HepG2 (cell line): ENCODE data around the gene CCT5. TPM values are rescaled to one million over a fixed set of nuclear protein-coding genes. Genes with fewer than 3 reads are reported as not detected.

Experiments
- ARID2 ChIP-seq: sonication (generic); formaldehyde crosslinking; IDR thresholded peaks from 2 replicates; pipeline ENCODE4 v1.8.1; 2022; ENCODE audit warnings: mild to moderate bottlenecking, missing genetic modification reagents, borderline replicate concordance
- ASH2L ChIP-seq: fragments of 300-600, 200-600 bp; sonication (generic); IDR thresholded peaks from 2 replicates; pipeline ENCODE4 v1.7.0; 2017; ENCODE audit warnings: low read depth, mild to moderate bottlenecking, moderate library complexity, mixed read lengths, low read length; ENCODE audit not compliant: insufficient read length
- ATF3 ChIP-seq: sonication (generic); formaldehyde crosslinking; IDR thresholded peaks from 2 replicates; pipeline ENCODE4 v1.4.0; 2020; ENCODE audit warnings: missing genetic modification reagents
- ATRX ChIP-seq: sonication (generic); formaldehyde crosslinking; IDR thresholded peaks from 2 replicates; pipeline ENCODE4 v1.4.0; 2020; ENCODE audit warnings: missing genetic modification reagents, borderline replicate concordance
- BRCA1 ChIP-seq: sonication (generic); formaldehyde crosslinking; IDR thresholded peaks from 2 replicates; pipeline ENCODE4 v1.4.0; 2020; ENCODE audit warnings: missing genetic modification reagents
- CHD2 ChIP-seq: IDR thresholded peaks from 2 replicates; pipeline ENCODE4 v1.6.1; 2011; ENCODE audit warnings: low read depth, low read length, improper control_type of control experiment
- MATR3 ChIP-seq: sonication (generic); formaldehyde crosslinking; IDR thresholded peaks from 2 replicates; pipeline ENCODE4 v1.4.0; 2020; ENCODE audit warnings: missing genetic modification reagents
- MIXL1 ChIP-seq: IDR thresholded peaks from 2 replicates; pipeline ENCODE4 v1.6.1; 2016
- NCOA2 ChIP-seq: sonication (generic); formaldehyde crosslinking; IDR thresholded peaks from 2 replicates; pipeline ENCODE4 v1.8.0; 2022; ENCODE audit warnings: inconsistent platforms
- NFATC3 ChIP-seq: sonication (generic); formaldehyde crosslinking; IDR thresholded peaks from 2 replicates; pipeline ENCODE4 v1.5.1; 2020; ENCODE audit warnings: mild to moderate bottlenecking, missing genetic modification reagents
- SIN3B ChIP-seq: fragments of 150-350 bp; IDR thresholded peaks from 2 replicates; pipeline ENCODE4 v1.6.1; 2014; ENCODE audit warnings: low read length
- SOX6 ChIP-seq, 2 experiments: fragments of 450-650 bp in 1 of 2; sonication (generic) in 1 of 2; formaldehyde crosslinking in 1 of 2; IDR thresholded peaks; 2 replicates each; pipeline versions ENCODE4 v1.4.0 to v1.6.1; 2017 to 2020; ENCODE audit warnings: antibody characterized with exemption in 1 of 2, mild to moderate bottlenecking in 1 of 2, missing genetic modification reagents in 1 of 2
- ZBTB26 ChIP-seq: IDR thresholded peaks from 2 replicates; pipeline ENCODE4 v1.6.1; 2016; ENCODE audit warnings: missing compliant biosample characterization, missing genetic modification reagents, borderline replicate concordance
- ZBTB3 ChIP-seq: sonication (generic); formaldehyde crosslinking; IDR thresholded peaks from 2 replicates; pipeline ENCODE4 v1.4.0; 2020; ENCODE audit warnings: low read depth, mild to moderate bottlenecking, moderate library complexity, missing genetic modification reagents, borderline replicate concordance
- ZBTB49 ChIP-seq: sonication (generic); formaldehyde crosslinking; IDR thresholded peaks from 2 replicates; pipeline ENCODE4 v1.4.0; 2020; ENCODE audit warnings: missing genetic modification reagents, borderline replicate concordance
- ZC3H13 ChIP-seq: sonication (generic); formaldehyde crosslinking; IDR thresholded peaks from 2 replicates; pipeline ENCODE4 v1.8.1; 2023; ENCODE audit warnings: mild to moderate bottlenecking, missing genetic modification reagents, moderate library complexity
- ZFP82 ChIP-seq: sonication (generic); formaldehyde crosslinking; IDR thresholded peaks from 2 replicates; pipeline ENCODE4 v1.5.1; 2020; ENCODE audit warnings: mild to moderate bottlenecking, missing genetic modification reagents, borderline replicate concordance
- ZNF205 ChIP-seq: IDR thresholded peaks from 2 replicates; pipeline ENCODE4 v1.6.1; 2018; ENCODE audit warnings: missing biosample characterization, missing genetic modification reagents
- ZNF549 ChIP-seq: sonication (generic); formaldehyde crosslinking; IDR thresholded peaks from 2 replicates; pipeline ENCODE4 v1.5.0; 2020; ENCODE audit warnings: missing genetic modification reagents
- ZNF7 ChIP-seq: IDR thresholded peaks from 2 replicates; pipeline ENCODE4 v1.6.1; 2016; ENCODE audit warnings: missing biosample characterization, missing genetic modification reagents
- polyA plus RNA-seq, 8 experiments: library from polyadenylated mRNA; depleted of rRNA in 3 of 8; stranded (reverse) in 7 of 8; unstranded in 1 of 8; fragments of >200 nt; fragmentation: Illumina TruSeq in 4 of 8; extraction: Trizol in 4 of 8; gene quantifications; 2 replicates each; pipeline versions ENCODE4 v1.2.1 to v1.2.3, GENCODE V29; 2011 to 2016; ENCODE audit warnings: low read depth in 4 of 8, missing spikeins in 1 of 8, mixed read lengths in 1 of 8; ENCODE audit not compliant: insufficient read depth in 1 of 8
- total RNA-seq, 5 experiments: library from RNA; depleted of rRNA; stranded (reverse); fragments of >200 nt; fragmentation: Illumina TruSeq; extraction: Trizol; gene quantifications; 2 replicates each; pipeline ENCODE4 v1.2.3, GENCODE V29; 2016; ENCODE audit warnings: low read depth in 1 of 5

CCT5 gene
- total and polyA plus RNA-seq, 2 of the 13 experiments (the other 11 are each of a cell fraction or from before 2014, with no cell fraction given): 319 to 708 TPM

GRCh38 chr5:10307206-10308148, 57.4 kb downstream of the CCT5 start, which contains the start of gene CMBL (continued):
- TF ChIP-seq ZBTB3 (CRISPR knock-in tag): no peak
- no peak for TF ChIP-seq ARID2 (CRISPR knock-in tag)
- no peak for TF ChIP-seq ZFP82 (CRISPR knock-in tag)
- TF ChIP-seq ATRX: no peak
- no peak for TF ChIP-seq MATR3
- TF ChIP-seq ZBTB49 (CRISPR knock-in tag): no peak
- no peak for TF ChIP-seq SIN3B
- TF ChIP-seq CHD2: peak; percentile 39; the same call in 1 of the 2 replicates
- no peak for TF ChIP-seq MIXL1
- TF ChIP-seq SOX6 (IDR thresholded peaks at IDR 0.05): no peak
- TF ChIP-seq SOX6 (CRISPR knock-in tag; IDR thresholded peaks at IDR 0.05): 0 out of 2 replicates have a peak, but pooled peaks have one; percentile 26
- TF ChIP-seq ZBTB26 (CRISPR knock-in tag): 0 out of 2 replicates have a peak, but pooled peaks have one; percentile 32
- TF ChIP-seq ZC3H13 (CRISPR knock-in tag): 0 out of 2 replicates have a peak, but pooled peaks have one; percentile 24
- no peak for TF ChIP-seq ZNF7
- no peak for TF ChIP-seq NCOA2
- TF ChIP-seq ATF3: no peak
- TF ChIP-seq ASH2L: peak; percentile 68
- no peak; the same call in 1 of the 2 replicates for TF ChIP-seq BRCA1 (CRISPR knock-in tag)
- no peak for TF ChIP-seq ZNF549
- TF ChIP-seq NFATC3 (CRISPR knock-in tag): no peak
- no peak for TF ChIP-seq ZNF205 (CRISPR knock-in tag)
